Endothelial cell of umbilical vein (primary cell): ENCODE measurements around the gene HPSE2. TPM values are rescaled to one million over a fixed set of nuclear protein-coding genes. Genes with fewer than 3 reads are reported as not detected.

Experiments
- BruUV-seq: library from RNA; stranded (reverse); fragments of 400-500 nt; replicated peaks from 2 replicates; lab custom pipeline; 2021; lab: Mats Ljungman, UMichigan
- CTCF ChIA-PET: fragments of 300-600, 350-600 bp; sonication (Branson Sonifier 250); formaldehyde crosslinking; loops from one replicate; lab custom pipeline; 2021; ENCODE audit warnings: antibody characterized with exemption, inconsistent platforms; lab: Charles Lee
- POLR2A ChIA-PET: fragments of 300-600, 350-600 bp; sonication (Branson Sonifier 250); formaldehyde crosslinking; loops from one replicate; lab custom pipeline; 2021; ENCODE audit warnings: antibody characterized with exemption, inconsistent platforms; lab: Charles Lee
- DNase-seq: peaks from one replicate; pipeline ENCODE4 v3.0.0-alpha.2; 2011; ENCODE audit warnings: low read depth, low spot score
- FAIRE-seq: peaks from 2 replicates; lab custom pipeline; 2011; peaks lifted over from hg19 to GRCh38; lab: Jason Lieb, UNC
- H2AFZ ChIP-seq: 2 replicates; pipeline ENCODE4 v1.6.0; 2012; ENCODE audit warnings: low read depth, low read length, control low read depth, inconsistent platforms
- H3K27ac ChIP-seq: 2 replicates; pipeline ENCODE4 v1.5.1; 2011; ENCODE audit warnings: low read depth, mild to moderate bottlenecking, control low read depth, low read length, moderate library complexity; ENCODE audit not compliant: insufficient read depth
- H3K27me3 ChIP-seq, 2 experiments: 2 replicates each; pipeline versions ENCODE4 v1.6.0 to v1.6.1; 2011; ENCODE audit warnings: low read length in 2 of 2, mixed read lengths in 1 of 2; ENCODE audit not compliant: control insufficient read depth in 2 of 2, insufficient read depth in 2 of 2
- H3K36me3 ChIP-seq, 2 experiments: 2 replicates in 1 of 2; 3 replicates in 1 of 2; pipeline ENCODE4 v1.5.1; 2011; ENCODE audit warnings: low read length in 2 of 2, mild to moderate bottlenecking in 1 of 2, moderate library complexity in 1 of 2; ENCODE audit not compliant: control insufficient read depth in 2 of 2, insufficient read depth in 2 of 2; ENCODE audit errors: extremely low read depth in 1 of 2
- H3K4me1 ChIP-seq: 3 replicates; pipeline ENCODE4 v1.5.1; 2011; ENCODE audit warnings: mild to moderate bottlenecking, low read length; ENCODE audit not compliant: control insufficient read depth, insufficient read depth; ENCODE audit errors: extremely low read depth
- H3K4me2 ChIP-seq: 2 replicates; pipeline ENCODE4 v1.6.1; 2011; ENCODE audit warnings: low read length, control low read depth, mixed read lengths; ENCODE audit not compliant: insufficient read depth
- H3K4me3 ChIP-seq, 3 experiments: fragments of 200-600 bp in 1 of 3; sonication (generic), shearing (Covaris generic) in 1 of 3; replicated peaks in 1 of 3; 2 replicates each; pipeline ENCODE4 v1.5.1; 2011 to 2016; ENCODE audit warnings: control low read depth in 3 of 3, low read length in 3 of 3, mild to moderate bottlenecking in 2 of 3, inconsistent platforms in 1 of 3, low read depth in 1 of 3, moderate library complexity in 1 of 3; ENCODE audit not compliant: insufficient read depth in 1 of 3
- H3K79me2 ChIP-seq: 2 replicates; pipeline ENCODE4 v1.6.0; 2012; ENCODE audit warnings: low read length, inconsistent platforms; ENCODE audit not compliant: control insufficient read depth, insufficient read depth
- H3K9ac ChIP-seq: replicated peaks from 2 replicates; pipeline ENCODE3; 2011; ENCODE audit warnings: low read length, control low read depth; ENCODE audit not compliant: insufficient read depth; ENCODE audit errors: extremely low read depth
- H3K9me1 ChIP-seq: replicated peaks from 3 replicates; pipeline ENCODE4 v1.6.0; 2011; ENCODE audit warnings: mild to moderate bottlenecking, low read length; ENCODE audit not compliant: control insufficient read depth, insufficient read depth; ENCODE audit errors: extremely low read depth
- H3K9me3 ChIP-seq: replicated peaks from 2 replicates; pipeline ENCODE4 v1.5.1; 2012; ENCODE audit warnings: low read length, inconsistent platforms; ENCODE audit not compliant: control insufficient read depth, insufficient read depth
- H4K20me1 ChIP-seq: replicated peaks from 2 replicates; pipeline ENCODE3; 2011; ENCODE audit warnings: mild to moderate bottlenecking, low read length; ENCODE audit not compliant: control insufficient read depth, insufficient read depth; ENCODE audit errors: extremely low read depth
- EZH2 ChIP-seq: IDR thresholded peaks from 2 replicates; pipeline ENCODE4 v1.6.1; 2012; ENCODE audit warnings: borderline replicate concordance, low read depth, mild to moderate bottlenecking, moderate library complexity, low read length, inconsistent platforms; ENCODE audit not compliant: severe bottlenecking
- FOS ChIP-seq: IDR thresholded peaks from 2 replicates; pipeline ENCODE4 v1.6.1; 2011; ENCODE audit warnings: mild to moderate bottlenecking, low read length, moderate library complexity, borderline replicate concordance; ENCODE audit not compliant: insufficient read depth
- GATA2 ChIP-seq: IDR thresholded peaks from 2 replicates; pipeline ENCODE4 v1.7.0; 2011; ENCODE audit warnings: low read depth, mild to moderate bottlenecking, moderate library complexity, mixed read lengths, low read length; ENCODE audit not compliant: insufficient read length, insufficient read depth
- JUN ChIP-seq: IDR thresholded peaks from 2 replicates; pipeline ENCODE4 v1.6.1; 2011; ENCODE audit warnings: borderline replicate concordance, low read depth; ENCODE audit not compliant: insufficient read length, insufficient read depth
- POLR2A ChIP-seq: IDR thresholded peaks from 2 replicates; pipeline ENCODE4 v1.6.1; 2012; ENCODE audit warnings: low read depth, mild to moderate bottlenecking, control low read depth, low read length
- dilution Hi-C: fragments of 300-500 bp; cut with MboI; formaldehyde crosslinking; loops from one replicate; pipeline ENCODE4 v1.15.0; 2019; ENCODE audit warnings: low sequenced_read_pairs; ENCODE audit not compliant: extremely low pct_ligation_motif_present
- intact Hi-C: fragments of 100-400 bp; cut with micrococcal nuclease; formaldehyde crosslinking; loops from one replicate; pipeline ENCODE4 v1.10.0; 2022
- polyA plus RNA-seq, 4 experiments: library from polyadenylated mRNA; depleted of rRNA in 3 of 4; stranded (reverse) in 3 of 4; unstranded in 1 of 4; fragments of >200 nt; gene quantifications; 2 replicates each; pipeline versions ENCODE4 v1.2.1 to v1.2.3, GENCODE V29; 2011 to 2012; ENCODE audit warnings: missing spikeins in 1 of 4
- total RNA-seq: library from RNA; stranded (reverse); gene quantifications from 2 replicates; pipeline ENCODE4 v1.2.3, GENCODE V29; 2021
- TF ChIP-seq, protein P1 (sequence below): IDR thresholded peaks from 2 replicates; pipeline ENCODE4 v1.6.1; 2011; ENCODE audit not compliant: insufficient read depth, insufficient read length

HPSE2 gene
- total and polyA plus RNA-seq, 2 donors (not counting 3 experiments of a cell fraction or from before 2014, with no cell fraction given), result not detected

- H2AFZ ChIP-seq, result peak overlapping the region; percentile 59
- TF ChIP-seq GATA2 (no peak), EZH2 (peak; percentile 2), POLR2A (no peak), JUN (no peak), FOS (no peak)
- TF ChIP-seq, protein P1, sequence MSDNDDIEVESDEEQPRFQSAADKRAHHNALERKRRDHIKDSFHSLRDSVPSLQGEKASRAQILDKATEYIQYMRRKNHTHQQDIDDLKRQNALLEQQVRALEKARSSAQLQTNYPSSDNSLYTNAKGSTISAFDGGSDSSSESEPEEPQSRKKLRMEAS, result no peak
- peak; percentile 26 for DNase-seq
- H3K9ac ChIP-seq, result no peak overlapping the region
- no TSS peak for BruUV-seq
- H3K4me1 ChIP-seq, result no peaks in the 10 kb centered on the region
- H3K9me1 ChIP-seq, result no peaks in the 10 kb centered on the region
- intact Hi-C loops (no loop called here), dilution Hi-C loops (no loop called here)
- H3K9me3 ChIP-seq, result no peaks in the 10 kb centered on the region
- peak overlapping the region in 2 of 3 experiments; percentile 22 to 39 for H3K4me3 ChIP-seq
- ChIA-PET CTCF (interaction anchor here (1.0 to 2.0 kb wide), 4 partner anchors 12 to 808 kb away, joined by 3 to 15 read pairs (median 7); no protein-coding TSS in a partner anchor), POLR2A (no interaction called here)
- no peaks in the 10 kb centered on the region for H3K79me2 ChIP-seq
- peaks cover 65 to 78% of the 10 kb centered on the region in 2 experiments for H3K27me3 ChIP-seq
- H3K36me3 ChIP-seq, result no peaks in the 10 kb centered on the region
- H3K27ac ChIP-seq, result no peak overlapping the region
- FAIRE-seq, result no peak
- no peaks in the 10 kb centered on the region for H4K20me1 ChIP-seq
- H3K4me2 ChIP-seq, result peak overlapping the region; percentile 18
These were observed 1.4 kb downstream of the HPSE2 start for GRCh38 chr10:99234041-99234790.

DNA sequence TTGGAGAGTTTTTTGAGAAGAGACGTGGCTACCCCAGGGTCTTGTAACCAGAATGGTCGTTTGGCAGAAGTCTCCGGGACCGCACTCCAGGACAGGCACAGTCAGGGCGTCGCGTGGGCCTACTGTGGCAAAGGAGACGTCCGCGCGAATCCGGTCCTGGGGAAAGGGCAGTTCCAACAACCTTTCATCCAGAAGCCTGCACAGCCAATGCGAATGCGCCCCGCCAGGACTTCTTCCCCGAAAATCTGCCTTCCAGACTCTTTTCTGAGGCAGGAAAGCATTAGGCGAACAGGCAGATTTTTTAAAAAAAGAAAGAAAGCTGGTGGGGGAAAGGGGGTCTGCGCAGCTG is 2.0 kb downstream of the HPSE2 start:
- peak overlapping the region; percentile 18 for H3K4me2 ChIP-seq
- intact Hi-C loops, result no loop called here
- dilution Hi-C loops, result no loop called here
- H3K4me3 ChIP-seq, result no peak overlapping the region
- CTCF ChIA-PET, result interaction anchor here (1.0 to 2.0 kb wide), 3 partner anchors 13 to 808 kb away, joined by 3 to 15 read pairs (median 9); no protein-coding TSS in a partner anchor
- H3K4me1 ChIP-seq, result no peaks in the 10 kb centered on the region
- POLR2A ChIA-PET, result no interaction called here
- H3K79me2 ChIP-seq, result no peaks in the 10 kb centered on the region
- H3K27ac ChIP-seq, result no peak overlapping the region
- H3K36me3 ChIP-seq, result no peaks in the 10 kb centered on the region
- no peak overlapping the region for H3K9ac ChIP-seq
- H3K9me3 ChIP-seq, result no peaks in the 10 kb centered on the region
- no peaks in the 10 kb centered on the region for H3K9me1 ChIP-seq
- no peak for DNase-seq
- H2AFZ ChIP-seq, result no peak overlapping the region
- FAIRE-seq, result no peak
- BruUV-seq, result no TSS peak
- H3K27me3 ChIP-seq, result peaks cover 68 to 78% of the 10 kb centered on the region in 2 experiments
- TF ChIP-seq GATA2 (no peak), EZH2 (peak; percentile 27)
- no peaks in the 10 kb centered on the region for H4K20me1 ChIP-seq
